Measurements from ENCODE around the gene DHRSX.

GRCh38 chrX:2427737-2428136 lies 73.0 kb downstream of the DHRSX start:
- TF ChIP-seq ARID1B (IDR thresholded peaks at IDR 0.05) (no peak), E4F1 (CRISPR knock-in tag; IDR thresholded peaks at IDR 0.05; ENCODE audit: borderline replicate concordance) (no peak), C11orf30 (IDR thresholded peaks at IDR 0.05; ENCODE audit: low read depth) (no peak), CEBPB (tag; IDR thresholded peaks at IDR 0.05) (no peak), REST (IDR thresholded peaks at IDR 0.05; ENCODE audit: borderline replicate concordance) (no peak), REST (CRISPR knock-in tag; IDR thresholded peaks at IDR 0.05; ENCODE audit: low read depth) (no peak), HDGF (IDR thresholded peaks at IDR 0.05) (no peak), HNRNPL (IDR thresholded peaks at IDR 0.05; ENCODE audit: low read depth, low read length) (no peak), SMARCB1 (IDR thresholded peaks at IDR 0.05; ENCODE audit: insufficient read length, low read depth) (no peak), ZSCAN29 (IDR thresholded peaks at IDR 0.05) (no peak), TSHZ1 (CRISPR knock-in tag; IDR thresholded peaks at IDR 0.05) (no peak)
- TF ChIP-seq, protein P1, sequence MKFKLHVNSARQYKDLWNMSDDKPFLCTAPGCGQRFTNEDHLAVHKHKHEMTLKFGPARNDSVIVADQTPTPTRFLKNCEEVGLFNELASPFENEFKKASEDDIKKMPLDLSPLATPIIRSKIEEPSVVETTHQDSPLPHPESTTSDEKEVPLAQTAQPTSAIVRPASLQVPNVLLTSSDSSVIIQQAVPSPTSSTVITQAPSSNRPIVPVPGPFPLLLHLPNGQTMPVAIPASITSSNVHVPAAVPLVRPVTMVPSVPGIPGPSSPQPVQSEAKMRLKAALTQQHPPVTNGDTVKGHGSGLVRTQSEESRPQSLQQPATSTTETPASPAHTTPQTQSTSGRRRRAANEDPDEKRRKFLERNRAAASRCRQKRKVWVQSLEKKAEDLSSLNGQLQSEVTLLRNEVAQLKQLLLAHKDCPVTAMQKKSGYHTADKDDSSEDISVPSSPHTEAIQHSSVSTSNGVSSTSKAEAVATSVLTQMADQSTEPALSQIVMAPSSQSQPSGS (CRISPR knock-in tag; IDR thresholded peaks at IDR 0.05): no peak
- TF ChIP-seq, protein P2, sequence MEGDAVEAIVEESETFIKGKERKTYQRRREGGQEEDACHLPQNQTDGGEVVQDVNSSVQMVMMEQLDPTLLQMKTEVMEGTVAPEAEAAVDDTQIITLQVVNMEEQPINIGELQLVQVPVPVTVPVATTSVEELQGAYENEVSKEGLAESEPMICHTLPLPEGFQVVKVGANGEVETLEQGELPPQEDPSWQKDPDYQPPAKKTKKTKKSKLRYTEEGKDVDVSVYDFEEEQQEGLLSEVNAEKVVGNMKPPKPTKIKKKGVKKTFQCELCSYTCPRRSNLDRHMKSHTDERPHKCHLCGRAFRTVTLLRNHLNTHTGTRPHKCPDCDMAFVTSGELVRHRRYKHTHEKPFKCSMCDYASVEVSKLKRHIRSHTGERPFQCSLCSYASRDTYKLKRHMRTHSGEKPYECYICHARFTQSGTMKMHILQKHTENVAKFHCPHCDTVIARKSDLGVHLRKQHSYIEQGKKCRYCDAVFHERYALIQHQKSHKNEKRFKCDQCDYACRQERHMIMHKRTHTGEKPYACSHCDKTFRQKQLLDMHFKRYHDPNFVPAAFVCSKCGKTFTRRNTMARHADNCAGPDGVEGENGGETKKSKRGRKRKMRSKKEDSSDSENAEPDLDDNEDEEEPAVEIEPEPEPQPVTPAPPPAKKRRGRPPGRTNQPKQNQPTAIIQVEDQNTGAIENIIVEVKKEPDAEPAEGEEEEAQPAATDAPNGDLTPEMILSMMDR (IDR thresholded peaks at IDR 0.05 in 2 of 3, conservative IDR thresholded peaks at IDR 0.05 in 1 of 3; ENCODE audit: insufficient read depth in 2 of 3, low read depth in 1 of 3, low read length in 3 of 3): no peak
- TF ChIP-seq, protein P3, sequence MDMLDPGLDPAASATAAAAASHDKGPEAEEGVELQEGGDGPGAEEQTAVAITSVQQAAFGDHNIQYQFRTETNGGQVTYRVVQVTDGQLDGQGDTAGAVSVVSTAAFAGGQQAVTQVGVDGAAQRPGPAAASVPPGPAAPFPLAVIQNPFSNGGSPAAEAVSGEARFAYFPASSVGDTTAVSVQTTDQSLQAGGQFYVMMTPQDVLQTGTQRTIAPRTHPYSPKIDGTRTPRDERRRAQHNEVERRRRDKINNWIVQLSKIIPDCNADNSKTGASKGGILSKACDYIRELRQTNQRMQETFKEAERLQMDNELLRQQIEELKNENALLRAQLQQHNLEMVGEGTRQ (CRISPR knock-in tag; IDR thresholded peaks at IDR 0.05): no peak
